Lower leg skin (tissue), 4 donors: Measurements from ENCODE around the gene CLEC16A. TPM values are rescaled to one million over a fixed set of nuclear protein-coding genes. Genes with fewer than 3 reads are reported as not detected.

ENCODE experiments used
- DNase-seq, 2 donors: peaks; one replicate each; pipeline ENCODE4 v3.0.0-alpha.2; 2019; ENCODE audit warnings: low spot score in 2 of 2
- H3K4me3 ChIP-seq: fragments of 200-600 bp; sonication (generic); 2 replicates; pipeline ENCODE4 v1.5.1; 2017; ENCODE audit warnings: mild to moderate bottlenecking, low read depth; ENCODE audit not compliant: poor library complexity, severe bottlenecking
- CTCF ChIP-seq, 3 donors: fragments of 450-650 bp; IDR thresholded peaks; one replicate each; pipeline ENCODE4 v1.5.1; 2016; ENCODE audit warnings: antibody characterized with exemption in 3 of 3, mild to moderate bottlenecking in 3 of 3, moderate library complexity in 2 of 3
- POLR2A ChIP-seq, 2 donors: fragments of 450-650 bp; IDR thresholded peaks; one replicate each; pipeline ENCODE4 v1.6.1; 2016 to 2017; ENCODE audit warnings: antibody characterized with exemption in 2 of 2, mild to moderate bottlenecking in 1 of 2, moderate library complexity in 1 of 2
- WGBS, 2 donors: methylation state at CpG; one replicate each; pipeline ENCODE4 v1.1.5; 2018; 5-methylcytosine and 5-hydroxymethylcytosine counted together
- intact Hi-C: fragments of 100-400 bp; cut with DNase I; formaldehyde crosslinking; loops from one replicate; pipeline ENCODE4 v1.15.0; 2023; ENCODE audit warnings: low total_unique reads
- total RNA-seq, 4 donors: library from RNA; depleted of rRNA; stranded (reverse); fragments of >200 nt; gene quantifications; one replicate each; pipeline ENCODE4 v1.1.0, GENCODE V29; 2016

Gene CLEC16A
- total RNA-seq, 4 donors from 2014 or later: 26.8 to 30.0 (median 29.5) TPM

- H3K4me3 ChIP-seq: no peak overlapping the region
- no peak for DNase-seq
- no peak for TF ChIP-seq CTCF (IDR thresholded peaks at IDR 0.05)
- no peak for TF ChIP-seq POLR2A (IDR thresholded peaks at IDR 0.05)
- intact Hi-C loops: no loop called here
- WGBS, 2 donors: 88 to 94% methylated on average over 6 of the region's 6 CpGs
These were observed 50.2 kb downstream of the CLEC16A start for GRCh38 chr16:10994571-10994970.

- WGBS, 2 donors: 90% methylated on average over 5 of the region's 5 CpGs
- no peak for TF ChIP-seq POLR2A (IDR thresholded peaks at IDR 0.05)
- intact Hi-C loops: no loop called here
- H3K4me3 ChIP-seq: no peak overlapping the region
- no peak for DNase-seq
These were observed 51.2 kb downstream of the CLEC16A start for GRCh38 chr16:10995565-10995964.

- 92% methylated on average over 4 of the region's 4 CpGs for WGBS, 2 donors
- DNase-seq: no peak
- no peak overlapping the region for H3K4me3 ChIP-seq
- intact Hi-C loops: no loop called here
- TF ChIP-seq CTCF (IDR thresholded peaks at IDR 0.05) (no peak), POLR2A (IDR thresholded peaks at IDR 0.05) (no peak)
These were observed 53.1 kb downstream of the CLEC16A start for GRCh38 chr16:10997485-10997884.

GRCh38 chr16:10999300-10999699, 54.9 kb downstream of the CLEC16A start:
- no peak for DNase-seq
- WGBS, 2 donors: 60 to 64% methylated on average over 3 of the region's 3 CpGs
- no peak overlapping the region for H3K4me3 ChIP-seq
- intact Hi-C loops: no loop called here
- no peak for TF ChIP-seq CTCF (IDR thresholded peaks at IDR 0.05)
- TF ChIP-seq POLR2A (IDR thresholded peaks at IDR 0.05): no peak

GRCh38 chr16:11001611-11002010, 57.2 kb downstream of the CLEC16A start:
- 96 to 98% methylated on average over 7 of the region's 7 CpGs for WGBS, 2 donors
- H3K4me3 ChIP-seq: no peak overlapping the region
- intact Hi-C loops: no loop called here
- TF ChIP-seq POLR2A (IDR thresholded peaks at IDR 0.05) (no peak), CTCF (IDR thresholded peaks at IDR 0.05) (no peak)
- DNase-seq: no peak

GRCh38 chr16:11003141-11003540, 58.8 kb downstream of the CLEC16A start:
- intact Hi-C loops: no loop called here
- 95 to 96% methylated on average over 16 of the region's 16 CpGs for WGBS, 2 donors
- DNase-seq: no peak
- H3K4me3 ChIP-seq: no peak overlapping the region
- TF ChIP-seq POLR2A (IDR thresholded peaks at IDR 0.05) (no peak), CTCF (IDR thresholded peaks at IDR 0.05) (no peak)
